GM19372 (cell line): ENCODE measurements around the gene ASCC2.
A peak's percentile ranks its signal among the peaks of the same experiment; 100 is the strongest.
"Not testable (repeated sequence)": the region's sequence is repeated elsewhere in the genome, so short reads cannot be mapped to it uniquely, and the experiment has no call there.

Experiments
- ATAC-seq: cut with Tn5 transposase; IDR thresholded peaks from one replicate; pipeline ENCODE4 v1.9.1; 2021; ENCODE audit warnings: mild to moderate bottlenecking, low read depth, moderate library complexity; ENCODE audit not compliant: unreplicated experiment

ASCC2 gene

DNA sequence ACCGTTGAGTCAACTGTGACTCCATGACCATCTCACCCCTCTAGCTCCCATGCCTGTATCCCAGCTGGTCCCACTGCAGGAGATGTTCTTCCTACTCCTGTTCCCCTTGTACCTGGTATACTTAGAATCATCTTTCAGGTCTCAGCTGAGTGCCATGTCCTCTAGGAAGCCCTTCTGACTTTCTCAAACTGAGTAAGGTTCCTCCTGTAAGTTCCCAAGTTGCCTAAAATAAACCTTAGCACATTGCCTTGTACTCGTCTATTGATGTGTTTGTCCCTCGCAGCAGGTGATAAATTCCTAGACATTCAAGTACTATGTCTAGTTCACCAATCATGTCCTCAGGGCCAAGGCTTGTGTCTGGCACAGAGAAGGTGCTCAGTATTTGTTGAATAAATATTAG is 18.4 kb upstream of the ASCC2 start:
- no peak for ATAC-seq

DNA sequence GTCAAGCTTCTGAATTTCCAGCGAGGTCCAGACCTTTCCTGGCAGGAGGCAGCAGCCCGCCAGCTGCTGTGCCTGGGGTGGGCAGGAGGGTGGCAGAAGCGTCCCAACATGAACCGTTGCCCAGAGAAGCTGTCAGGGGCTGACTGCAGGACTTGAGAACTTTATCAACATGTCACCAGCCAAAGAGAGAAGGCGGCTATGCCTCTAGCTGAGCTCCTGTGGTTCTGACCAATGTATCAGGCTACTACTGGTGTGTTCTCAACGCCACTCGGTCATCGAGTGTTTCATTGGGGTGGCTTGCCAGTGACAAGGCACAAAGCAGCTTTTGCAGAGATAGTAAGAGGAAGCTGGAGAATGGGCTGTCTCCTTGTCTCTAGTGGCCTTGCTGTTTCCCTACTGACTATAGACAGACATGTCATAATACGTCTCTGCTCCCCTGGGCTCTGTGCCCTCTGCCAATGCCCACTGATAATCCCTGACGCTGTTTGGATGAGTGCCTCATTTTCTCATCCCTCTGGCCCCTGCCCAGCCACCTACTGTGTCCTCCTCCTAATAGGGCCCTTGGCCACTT is 17.6 kb upstream of the ASCC2 start:
- ATAC-seq = no peak

DNA sequence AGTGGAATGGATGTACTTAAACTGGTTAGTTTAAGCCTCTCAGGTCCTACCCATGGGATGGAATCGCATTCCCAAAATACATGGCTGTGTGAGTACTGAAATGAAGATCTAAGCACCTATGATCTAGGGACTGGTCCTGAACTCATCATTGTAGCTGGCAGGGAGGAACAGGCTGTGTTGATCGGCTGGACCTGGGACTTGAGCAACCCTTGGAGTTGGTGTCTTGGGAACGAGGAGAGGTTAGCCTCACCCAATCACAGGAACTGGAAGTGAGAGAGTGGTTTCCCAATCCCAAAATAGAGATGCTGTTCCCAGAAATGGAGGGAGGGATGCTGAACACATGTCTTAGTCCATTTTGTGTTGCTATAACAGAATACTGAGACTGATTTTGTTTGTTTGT is 16.4 kb upstream of the ASCC2 start:
- no peak for ATAC-seq

DNA sequence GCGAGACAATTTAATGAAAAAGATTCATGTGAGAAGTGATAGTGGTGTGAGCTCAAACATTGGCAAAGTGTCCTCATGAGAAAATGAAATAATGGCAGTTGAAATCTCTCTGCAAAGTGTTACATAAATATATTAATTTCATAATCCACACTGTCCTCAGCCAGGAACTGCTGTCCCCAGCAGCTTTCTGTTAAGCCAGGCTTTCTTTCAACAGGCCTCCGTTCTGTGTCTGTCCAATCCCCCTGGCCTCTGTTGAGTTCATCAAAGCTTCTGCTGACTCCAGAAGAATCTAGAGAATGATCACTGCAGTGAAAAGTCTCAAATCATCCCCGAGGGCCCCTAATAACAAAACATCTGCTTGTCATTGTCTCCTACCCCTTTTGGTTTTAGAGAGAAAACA is 10.0 kb upstream of the ASCC2 start:
- ATAC-seq = no peak

DNA sequence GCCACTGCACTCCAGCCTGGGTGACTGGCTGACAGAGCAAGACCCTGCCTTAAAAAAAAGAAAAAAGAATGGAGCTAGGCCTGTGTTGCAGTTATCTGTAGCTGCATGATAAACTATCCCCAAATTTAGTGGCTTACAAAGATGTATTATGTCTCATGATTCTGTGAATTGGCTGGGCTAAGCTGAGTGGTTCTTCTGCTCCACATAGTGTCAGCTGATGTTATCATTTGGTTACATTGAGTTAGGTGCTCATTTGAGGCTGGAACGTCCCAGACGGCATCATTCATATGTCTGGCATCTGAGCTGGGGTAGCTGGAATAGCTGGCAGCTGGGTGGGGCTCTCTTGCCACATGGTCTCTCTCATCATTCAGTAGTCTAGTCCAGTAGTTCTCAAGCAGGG is 8.2 kb upstream of the ASCC2 start:
- no peak for ATAC-seq

DNA sequence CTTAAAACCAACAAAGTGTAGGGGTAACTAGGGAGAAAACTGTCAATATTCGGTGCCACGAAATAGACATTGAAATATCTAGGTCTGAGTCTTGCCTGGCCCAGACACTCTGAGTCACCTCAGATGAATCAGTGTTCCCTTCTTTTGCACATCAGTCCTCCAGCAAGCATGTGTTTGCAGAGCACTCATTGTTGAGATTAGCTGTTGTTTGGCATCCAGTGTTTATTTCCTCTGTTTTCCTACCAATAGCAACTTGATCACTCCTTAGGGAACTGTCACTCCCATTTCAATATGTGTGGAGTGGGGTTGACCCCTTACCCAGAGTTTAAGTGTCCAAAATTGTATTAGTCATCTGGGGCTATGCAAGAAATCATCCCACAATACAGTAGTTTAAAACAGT is 4.7 kb upstream of the ASCC2 start:
- ATAC-seq = no peak

DNA sequence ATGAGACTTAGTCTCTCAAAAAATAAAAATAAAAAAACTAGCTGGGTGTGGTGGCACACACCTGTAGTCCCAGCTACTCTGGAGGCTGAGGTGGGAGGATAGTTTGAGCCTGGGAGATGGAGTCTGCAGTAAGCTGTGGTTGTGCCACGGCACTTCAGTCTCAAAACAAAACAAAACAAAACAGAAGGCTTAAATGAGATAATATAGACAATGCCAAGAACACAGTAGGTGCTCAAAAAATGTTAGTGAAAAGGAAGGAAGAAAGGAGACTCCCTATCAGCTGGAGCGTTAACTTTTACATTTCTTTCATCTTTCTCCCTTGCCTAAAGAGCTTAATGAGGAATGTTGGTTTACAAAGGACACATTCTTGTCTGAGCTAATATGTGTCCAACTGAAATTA is 4.1 kb upstream of the ASCC2 start:
- ATAC-seq = no peak

DNA sequence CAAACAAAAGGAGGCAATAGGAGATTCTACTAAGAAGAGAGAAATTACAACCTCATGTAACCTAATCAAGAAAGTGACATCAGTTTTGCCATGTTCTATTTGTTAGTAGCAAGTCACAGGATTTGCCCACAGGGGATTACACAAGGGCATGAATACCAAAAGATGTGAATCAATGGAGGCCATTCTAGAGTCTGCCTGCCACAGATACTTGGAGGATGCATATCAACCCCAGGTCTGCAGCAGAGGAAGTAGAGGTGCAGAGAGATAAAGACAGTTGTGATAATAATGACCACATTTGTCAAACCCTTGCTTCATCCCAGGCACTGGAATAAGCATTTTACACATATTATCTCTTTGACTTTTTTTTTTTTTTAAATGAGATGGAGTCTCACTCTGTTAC is 2.4 kb upstream of the ASCC2 start:
- ATAC-seq = no peak

DNA sequence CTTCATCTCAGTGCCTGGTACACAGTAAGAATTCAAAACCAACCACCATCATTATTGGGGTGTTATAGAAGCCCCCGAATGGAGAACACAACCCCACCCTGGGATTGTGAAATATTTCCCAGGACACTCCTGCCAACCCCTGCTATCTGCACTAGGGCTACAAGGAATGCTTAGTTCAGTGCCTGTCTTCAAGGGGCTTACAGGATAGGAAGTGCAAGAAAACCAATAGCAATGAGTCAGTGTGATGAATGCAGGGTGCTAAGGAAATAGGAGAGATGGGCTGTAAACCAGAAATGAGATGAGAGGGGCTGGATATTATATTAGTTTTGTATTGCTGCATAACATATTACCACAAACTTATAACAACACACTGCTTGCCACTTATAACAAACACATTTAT is 965 bp upstream of the ASCC2 start:
- no peak for ATAC-seq

DNA sequence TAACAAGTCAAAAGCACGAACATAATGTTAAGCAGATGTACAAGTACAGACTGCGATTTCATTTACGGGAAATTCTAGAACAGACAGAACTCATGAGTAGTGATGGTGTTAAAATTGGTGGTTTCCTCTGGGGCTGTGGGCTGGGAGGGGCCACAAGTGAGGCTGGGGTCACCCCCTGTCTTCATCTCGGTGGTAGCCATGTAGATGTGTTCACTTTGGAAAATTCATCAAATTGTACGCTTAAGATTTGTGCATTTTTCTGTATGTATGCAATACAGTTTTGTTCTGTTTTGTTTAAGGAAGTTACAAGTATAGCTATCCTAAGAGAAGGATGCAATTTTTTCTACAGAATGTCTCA is 504 bp upstream of the ASCC2 start:
- peak; percentile 13 for ATAC-seq

DNA sequence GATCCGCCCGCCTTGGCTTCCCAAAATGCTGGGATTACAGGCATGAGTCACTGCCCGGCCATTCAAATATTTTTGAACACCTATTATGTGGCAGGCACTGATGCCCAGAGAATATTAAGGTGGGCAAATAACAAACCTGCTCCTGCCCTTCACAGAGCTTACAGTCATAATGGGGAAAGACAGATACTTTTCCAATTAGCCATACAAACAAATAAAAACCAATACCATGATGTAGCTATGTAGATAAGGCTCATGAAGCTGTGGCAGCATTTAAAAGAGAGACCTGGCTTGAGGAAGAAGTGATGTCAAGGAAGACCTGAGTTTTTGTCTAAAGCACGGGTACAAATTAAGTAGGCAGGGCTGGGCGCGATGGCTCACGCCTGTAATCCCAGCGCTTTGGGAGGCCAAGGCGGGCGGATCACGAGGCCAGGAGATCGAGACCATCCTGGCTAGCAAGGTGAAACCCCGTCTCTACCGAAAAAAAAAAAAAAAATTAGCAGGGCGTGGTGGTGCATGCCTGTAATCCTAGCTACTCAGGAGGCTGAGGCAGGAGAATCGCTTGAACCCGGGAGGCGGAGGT is 1.2 kb downstream of the ASCC2 start:
- not testable (repeated sequence) for ATAC-seq

DNA sequence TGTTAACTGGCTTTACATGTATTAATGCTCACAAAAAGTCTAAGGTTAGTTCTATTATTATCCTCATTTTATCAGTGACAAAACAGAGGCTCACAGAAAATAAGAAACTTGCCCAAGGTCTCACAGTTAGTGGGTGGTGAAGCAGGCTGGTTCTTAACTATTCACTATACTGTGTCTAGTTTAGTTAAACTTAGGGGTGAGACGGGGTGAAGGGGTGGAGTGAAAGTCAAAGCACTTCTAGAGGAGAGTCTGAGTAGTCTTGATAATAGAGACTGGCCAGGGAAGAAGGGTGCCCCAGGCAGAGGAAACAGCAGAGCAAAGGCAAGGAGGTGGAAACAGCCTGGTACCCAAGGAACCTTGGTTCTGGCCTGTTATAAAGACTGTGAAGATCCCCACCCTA is 4.0 kb downstream of the ASCC2 start:
- no peak for ATAC-seq

DNA sequence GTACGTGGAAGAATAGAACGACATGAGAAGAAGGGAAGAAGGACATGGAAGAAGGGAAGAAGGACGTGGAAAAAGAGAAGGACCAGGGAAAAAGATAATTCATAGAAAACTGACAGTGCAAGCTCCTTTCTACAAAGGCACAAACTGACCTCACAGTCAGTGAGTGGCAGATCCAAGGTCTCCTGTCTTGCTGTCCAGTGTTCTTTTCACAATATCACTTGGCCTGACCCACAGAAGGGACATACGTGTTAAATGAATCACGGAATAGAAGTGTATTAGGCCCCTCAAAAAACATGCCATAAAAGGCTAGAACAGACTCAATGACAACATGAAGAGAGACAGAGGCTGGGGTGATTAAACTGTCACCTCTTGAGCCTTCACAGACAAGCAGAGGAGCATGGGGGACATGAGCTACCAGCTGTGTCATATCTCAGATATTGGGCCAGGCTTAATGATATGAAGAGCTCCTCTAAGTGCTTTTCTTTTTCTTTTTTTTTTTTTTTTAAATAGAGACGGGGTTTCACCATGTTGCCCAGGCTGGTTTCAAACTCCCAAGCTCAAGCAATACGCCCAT is 4.6 kb downstream of the ASCC2 start:
- no peak for ATAC-seq

DNA sequence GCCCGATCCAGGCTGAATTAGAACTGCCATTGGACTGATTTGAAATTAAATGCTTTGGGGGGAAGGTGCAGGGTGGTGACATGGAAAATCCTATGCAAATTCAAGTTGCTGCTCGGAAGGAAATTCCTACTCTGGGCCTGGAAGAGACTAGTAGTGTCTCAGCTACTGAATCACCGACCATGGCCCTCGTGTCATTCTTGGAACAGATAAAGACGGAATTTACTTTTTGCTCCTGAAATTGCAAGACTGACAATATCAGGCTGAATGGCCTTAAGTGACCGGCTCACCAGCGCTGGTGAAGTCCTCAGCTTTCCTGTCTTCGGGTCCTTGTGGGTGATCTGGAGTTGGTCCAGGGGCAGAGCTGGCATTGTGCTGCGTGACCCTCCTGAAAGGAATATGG is 6.1 kb downstream of the ASCC2 start:
- no peak for ATAC-seq

DNA sequence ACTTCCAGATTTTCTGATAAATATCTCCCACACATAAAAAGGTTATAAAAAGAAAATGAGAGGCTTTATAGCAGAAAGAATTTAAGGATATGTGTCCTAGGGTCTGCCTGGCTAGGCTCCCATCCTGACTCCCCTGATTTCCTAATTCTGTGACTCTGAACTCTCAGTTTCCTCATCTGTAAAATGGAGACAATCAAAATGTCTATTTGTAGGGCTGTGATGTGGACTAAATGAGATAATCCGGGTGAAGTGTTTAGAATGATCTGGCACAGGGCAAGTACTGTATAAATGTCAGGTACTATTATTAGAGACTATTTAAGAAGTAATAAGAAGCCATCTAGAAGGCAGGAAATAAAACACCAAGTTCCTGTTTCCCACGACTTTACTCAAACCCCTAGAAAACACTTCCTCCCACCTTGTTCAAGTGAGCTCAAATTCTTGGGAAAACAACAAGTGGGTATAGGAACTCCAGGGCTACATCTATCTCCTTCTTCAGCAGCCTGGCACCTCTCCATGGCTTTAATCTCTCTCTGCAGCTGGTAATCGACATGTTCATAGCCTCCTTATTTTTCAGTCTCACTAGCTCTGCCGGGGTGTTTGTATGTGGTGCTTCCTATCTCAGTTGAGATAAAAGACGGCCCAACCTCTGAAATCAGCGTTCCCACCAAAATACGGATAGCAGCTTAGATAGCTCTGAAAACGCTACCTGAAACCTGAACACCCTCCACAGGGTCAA is 6.7 kb downstream of the ASCC2 start:
- no peak for ATAC-seq

DNA sequence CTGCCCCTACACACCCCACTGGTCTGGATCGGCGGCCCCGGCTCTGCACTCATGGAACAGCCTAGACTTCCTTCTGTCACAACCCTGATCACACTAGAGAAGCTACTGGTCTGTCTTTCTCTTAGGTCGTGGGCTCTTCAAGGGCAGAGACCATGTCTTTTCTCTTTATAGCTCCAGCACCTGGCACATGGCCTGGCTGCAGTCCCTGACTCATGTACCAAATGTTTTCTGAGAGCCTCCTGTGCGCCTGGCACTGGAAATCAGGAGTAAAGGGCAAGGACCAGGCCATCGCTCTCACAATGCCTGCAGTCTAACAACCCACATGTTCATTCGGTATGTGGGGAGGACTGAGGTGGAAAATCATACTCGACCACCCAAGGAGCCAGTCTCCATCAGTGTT is 7.5 kb downstream of the ASCC2 start:
- no peak for ATAC-seq

DNA sequence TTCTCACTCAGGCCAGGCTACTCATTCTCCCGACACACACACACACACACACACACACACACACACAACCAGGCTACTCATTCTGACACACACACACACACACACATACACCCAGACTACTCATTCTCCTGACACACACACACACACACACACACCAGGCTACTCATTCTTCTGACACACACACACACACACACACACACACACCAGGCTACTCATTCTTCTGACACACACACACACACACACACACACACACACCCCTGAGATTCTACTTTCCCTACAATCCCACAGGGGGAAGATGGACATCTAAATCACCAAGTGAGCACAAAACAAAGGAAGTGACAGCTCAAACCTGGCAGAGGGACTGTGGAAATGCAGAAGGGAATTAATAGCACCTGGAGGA is 10.3 kb downstream of the ASCC2 start:
- not testable (repeated sequence) for ATAC-seq

DNA sequence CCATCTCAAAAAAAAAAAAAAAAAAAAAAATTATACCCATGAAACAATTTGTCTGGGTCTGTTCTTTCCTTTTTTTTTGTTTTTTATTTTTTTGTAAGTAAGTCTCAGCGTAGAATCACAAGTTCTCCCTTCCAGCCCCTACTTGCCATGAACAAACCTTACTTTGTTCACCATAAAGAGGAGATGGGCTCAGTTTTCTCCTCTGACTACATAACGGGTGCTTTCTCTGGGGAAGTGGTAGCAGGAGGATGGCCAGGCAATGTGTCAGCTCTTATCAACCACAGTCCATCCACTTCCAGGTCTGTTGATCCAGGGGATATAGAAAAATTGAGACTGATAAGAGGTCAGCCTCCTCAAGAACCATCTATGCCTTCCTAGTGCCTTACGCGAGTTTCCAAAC is 11.0 kb downstream of the ASCC2 start:
- no peak for ATAC-seq

DNA sequence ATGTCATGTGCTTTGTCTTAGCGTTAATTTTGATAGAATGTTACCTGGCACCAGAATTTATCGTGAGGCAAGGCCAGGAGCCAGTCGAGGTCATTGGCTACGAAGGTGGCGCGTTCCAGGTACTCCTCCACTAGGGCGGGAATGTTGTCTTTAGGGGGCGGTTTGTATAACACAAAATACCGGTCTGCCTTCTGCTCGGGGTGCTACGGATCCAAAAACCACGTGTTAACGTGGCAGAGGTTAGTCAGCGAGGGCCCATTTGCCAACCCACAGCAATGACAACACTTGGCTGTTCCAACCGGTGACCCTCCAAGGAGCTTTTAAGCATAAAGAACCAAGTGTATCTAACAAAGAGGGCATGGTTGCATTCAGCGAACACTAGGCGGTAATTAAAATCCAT is 12.5 kb downstream of the ASCC2 start:
- ATAC-seq = no peak

DNA sequence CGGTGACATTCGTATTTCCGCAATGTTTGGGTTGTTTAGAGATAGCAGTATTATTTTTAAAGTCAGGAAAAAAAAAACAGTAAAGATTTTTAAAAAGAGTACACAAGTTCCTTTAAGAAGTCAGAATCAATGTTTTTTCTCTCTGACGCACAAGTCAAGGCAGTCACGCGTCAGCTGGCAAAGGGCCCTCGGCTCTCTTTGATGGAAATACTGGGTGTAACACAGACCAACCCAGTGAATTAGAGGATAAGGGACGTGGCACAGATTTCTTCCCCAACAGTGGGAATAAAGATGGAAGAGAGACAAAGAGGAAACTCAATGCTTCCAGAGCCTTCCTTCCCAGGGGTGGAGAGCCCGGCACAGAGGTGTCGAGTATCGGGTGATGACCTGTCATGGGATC is 13.4 kb downstream of the ASCC2 start:
- ATAC-seq = no peak

DNA sequence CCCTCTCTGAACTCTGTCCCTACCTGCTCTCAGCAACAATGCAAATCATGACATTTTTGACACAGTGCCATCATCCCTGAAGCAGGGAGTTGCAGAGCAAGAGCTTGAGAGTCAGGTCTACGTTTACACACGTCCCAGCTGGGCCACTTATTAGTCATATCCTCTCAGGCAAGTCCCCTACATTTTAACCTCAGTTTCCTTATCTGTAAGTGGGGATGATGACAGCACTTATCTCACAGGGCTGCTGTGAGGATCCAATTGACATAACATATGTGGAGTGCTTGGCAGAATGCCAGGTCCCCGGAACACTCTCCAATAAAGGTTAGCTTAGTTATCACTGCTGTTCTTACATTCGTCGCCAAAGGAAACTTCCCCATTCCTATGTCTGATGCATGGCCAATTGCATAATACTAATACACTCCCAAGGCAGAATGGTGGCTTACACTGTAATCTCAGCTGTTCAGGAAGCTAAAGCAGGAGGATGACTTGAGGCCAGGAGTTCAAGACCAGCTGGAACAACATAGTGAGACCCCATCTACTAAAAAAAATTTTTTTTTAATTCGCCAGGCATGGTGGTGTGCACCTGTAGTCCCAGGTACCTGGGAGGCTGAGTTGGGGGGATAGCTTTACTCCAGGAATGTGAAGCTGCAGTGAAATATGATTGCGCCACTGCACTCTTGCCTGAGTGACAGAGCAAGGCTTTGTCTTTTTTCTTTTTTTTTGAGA is 16.6 kb downstream of the ASCC2 start:
- no peak for ATAC-seq

DNA sequence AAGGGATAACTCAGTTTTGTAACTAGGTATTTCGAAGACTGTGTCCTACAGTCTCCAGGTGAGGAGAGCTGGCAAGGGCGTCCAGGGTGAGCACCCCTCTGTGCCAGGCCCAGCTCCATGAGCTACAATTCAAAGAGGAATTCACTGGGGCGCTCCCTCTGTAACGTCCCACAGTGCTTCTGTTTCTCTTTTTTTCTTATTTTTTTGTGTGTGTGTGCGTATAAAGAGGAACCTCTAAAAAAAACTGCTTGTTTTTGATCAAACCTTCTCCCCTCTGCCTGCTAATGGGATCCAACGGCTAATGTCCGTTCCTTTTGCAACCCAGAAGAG is 17.1 kb downstream of the ASCC2 start:
- no peak for ATAC-seq
